GM18873 (cell line): Measurements from ENCODE around the gene GPR161.

ENCODE experiments used
- ATAC-seq: cut with Tn5 transposase; IDR thresholded peaks from one replicate; pipeline ENCODE4 v1.9.1; 2021; ENCODE audit warnings: mild to moderate bottlenecking, moderate library complexity, moderate number of reproducible peaks; ENCODE audit not compliant: unreplicated experiment, low FRiP score

The GPR161 gene

GRCh38 chr1:168110896-168111545, 25.7 kb downstream of the GPR161 start:
- no peak for ATAC-seq

- no peak for ATAC-seq
Measured at GRCh38 chr1:168106274-168106673, 30.5 kb downstream of the GPR161 start.

GRCh38 chr1:168105846-168106245, 30.9 kb downstream of the GPR161 start:
- no peak for ATAC-seq

- ATAC-seq: no peak
Measured at GRCh38 chr1:168104535-168104934, 32.2 kb downstream of the GPR161 start.

- no peak for ATAC-seq
Measured at GRCh38 chr1:168102487-168102886, 34.2 kb downstream of the GPR161 start.

GRCh38 chr1:168101336-168101735, 35.4 kb downstream of the GPR161 start:
- no peak for ATAC-seq

GRCh38 chr1:168100315-168101002, 36.3 kb downstream of the GPR161 start:
- no peak for ATAC-seq

- ATAC-seq: no peak
Measured at GRCh38 chr1:168099337-168099801, 37.4 kb downstream of the GPR161 start.

GRCh38 chr1:168098534-168099320, 38.0 kb downstream of the GPR161 start:
- ATAC-seq: no peak

- ATAC-seq: no peak
Measured at GRCh38 chr1:168097921-168098528, 38.7 kb downstream of the GPR161 start.

- ATAC-seq: no peak
Measured at GRCh38 chr1:168096296-168097165, 40.2 kb downstream of the GPR161 start.

- no peak for ATAC-seq
Measured at GRCh38 chr1:168095476-168095875, 41.3 kb downstream of the GPR161 start.

- no peak for ATAC-seq
Measured at GRCh38 chr1:168093616-168094015, 43.1 kb downstream of the GPR161 start.

- no peak for ATAC-seq
Measured at GRCh38 chr1:168092566-168093355, 44.0 kb downstream of the GPR161 start.

- ATAC-seq: no peak
Measured at GRCh38 chr1:168091720-168092550, 44.8 kb downstream of the GPR161 start.

- ATAC-seq: no peak
Measured at GRCh38 chr1:168091063-168091462, 45.7 kb downstream of the GPR161 start.

- ATAC-seq: no peak
Measured at GRCh38 chr1:168090395-168090794, 46.3 kb downstream of the GPR161 start.

GRCh38 chr1:168089979-168090337, 46.8 kb downstream of the GPR161 start:
- no peak for ATAC-seq
